ENCODE measurements around the gene TP53AIP1. TPM values are rescaled to one million over a fixed set of nuclear protein-coding genes. Genes with fewer than 3 reads are reported as not detected.

Gene TP53AIP1
- total and polyA plus RNA-seq, 9 of the 15 experiments (the other 6 are each of a cell fraction or from before 2014, with no cell fraction given): not detected

GRCh38 chr11:128946648-128947047 lies 4.0 kb upstream of the TP53AIP1 start:
- H3K4me2 ChIP-seq (ENCODE audit: insufficient read depth, low read length): no peak overlapping the region
- CTCF ChIA-PET (ENCODE audit: low intra/inter-chr PET ratio): no interaction called here
- TF ChIP-seq U2AF2 (optimal IDR thresholded peaks at IDR 0.05; ENCODE audit: low read depth, low read length) (no peak), ZBTB49 (CRISPR knock-in tag; IDR thresholded peaks at IDR 0.05; ENCODE audit: borderline replicate concordance) (no peak), MYNN (IDR thresholded peaks at IDR 0.05) (no peak), MYNN (CRISPR knock-in tag; IDR thresholded peaks at IDR 0.05) (no peak), CAMTA2 (CRISPR knock-in tag; conservative IDR thresholded peaks at IDR 0.05) (no peak), FIP1L1 (IDR thresholded peaks at IDR 0.05; ENCODE audit: low read depth, low read length, poor library complexity, severe bottlenecking) (no peak), C11orf30 (IDR thresholded peaks at IDR 0.05; ENCODE audit: low read depth) (no peak), TCF7L2 (IDR thresholded peaks at IDR 0.05; ENCODE audit: low read depth, low read length) (no peak), RNF219 (CRISPR knock-in tag; IDR thresholded peaks at IDR 0.05) (no peak), E4F1 (CRISPR knock-in tag; IDR thresholded peaks at IDR 0.05; ENCODE audit: borderline replicate concordance) (no peak)

More at GRCh38 chr11:128946648-128947047, 4.0 kb upstream of the TP53AIP1 start:
- BruUV-seq (replicated peaks): no TSS peak
- no peak for FAIRE-seq
- Histone ChIP-seq H2AFZ (ENCODE audit: low read depth, low read length) (no peak overlapping the region), H3K36me3 (ENCODE audit: control insufficient read depth, insufficient read depth, low read length) (no peaks in the 10 kb centered on the region), H3K79me2 (ENCODE audit: control insufficient read depth, insufficient read depth, low read length) (no peaks in the 10 kb centered on the region), H3K4me3 (no peak overlapping the region), H3K27me3 (ENCODE audit: control insufficient read depth in 2 of 2, insufficient read depth in 2 of 2, low read length in 2 of 2) (peaks cover 4 to 19% of the 10 kb centered on the region in 2 experiments; a peak in 3 of 5 replicates), H3K9ac (ENCODE audit: insufficient read depth in 1 of 2, low read depth in 2 of 2, low read length in 2 of 2) (no peak overlapping the region), H3K4me1 (replicated peaks in 1 of 2; ENCODE audit: control insufficient read depth in 2 of 2, insufficient read depth in 2 of 2, low read length in 2 of 2) (no peaks in the 10 kb centered on the region), H3K9me1 (ENCODE audit: control insufficient read depth, insufficient read depth, low read length) (no peaks in the 10 kb centered on the region), H4K20me1 (replicated peaks; ENCODE audit: control insufficient read depth, insufficient read depth, low read length) (no peaks in the 10 kb centered on the region), H3K9me3 (replicated peaks; ENCODE audit: control insufficient read depth, insufficient read depth, low read depth, low read length) (no peaks in the 10 kb centered on the region), H3K27ac (ENCODE audit: extremely low read depth, low read depth, low read length) (no peak overlapping the region)
- intact Hi-C loops (cut with micrococcal nuclease): no loop called here
- ATAC-seq: no peak
- DNase-seq (ENCODE audit: extremely low read depth in 1 of 4, low spot score in 3 of 4): no peak
- in situ Hi-C loops (cut with MboI): no loop called here
- WGBS (ENCODE audit: insufficient coverage, low coverage, missing lambda C conversion rate): 0% methylated on average over 2 of the region's 2 CpGs
- POLR2A ChIA-PET: interaction anchor here (0.6 kb wide), 1 partner anchor 33 kb away, joined by 3 read pairs; no protein-coding TSS in a partner anchor

Measured in K562 (cell line).